Activated CD8-positive, alpha-beta memory T cell treated with anti-CD3 and anti-CD28 coated beads, Interleukin-2, amount 50 U/mL, for 4 hours (primary cell): Measurements from ENCODE around the gene WDR90.

ENCODE experiments used
- DNase-seq: peaks from one replicate; pipeline ENCODE4 v3.0.0-alpha.2; 2020

WDR90 gene

DNA sequence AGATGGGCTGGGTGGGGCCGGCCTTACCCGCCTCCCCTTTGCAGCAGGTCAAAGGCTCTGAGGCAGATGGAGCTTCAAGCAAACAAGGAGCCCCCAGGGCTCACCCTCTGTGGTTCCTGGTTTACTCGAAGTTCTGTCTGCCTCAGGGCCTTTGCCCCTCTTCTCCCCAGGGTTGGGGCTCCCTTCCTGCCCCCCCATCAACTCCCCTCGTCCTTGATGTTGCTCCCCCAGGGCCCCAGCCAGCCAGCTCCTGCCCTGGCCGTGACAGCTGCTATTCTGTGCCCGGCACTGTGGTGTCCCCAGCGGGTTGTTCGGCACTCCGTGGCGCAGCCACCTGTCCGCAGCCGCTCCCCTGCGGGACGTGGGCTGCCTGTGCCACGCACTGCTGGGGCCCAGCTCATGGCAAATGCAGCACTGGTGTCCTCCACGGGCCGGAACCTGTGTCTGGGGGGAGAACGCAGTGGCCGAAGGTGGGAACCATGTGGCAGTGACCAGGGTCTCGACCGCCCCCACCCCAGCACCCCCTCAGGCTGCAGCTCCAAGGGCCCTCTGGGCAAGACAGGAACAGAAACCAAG is 61.4 kb downstream of the WDR90 start:
- no peak for DNase-seq

DNA sequence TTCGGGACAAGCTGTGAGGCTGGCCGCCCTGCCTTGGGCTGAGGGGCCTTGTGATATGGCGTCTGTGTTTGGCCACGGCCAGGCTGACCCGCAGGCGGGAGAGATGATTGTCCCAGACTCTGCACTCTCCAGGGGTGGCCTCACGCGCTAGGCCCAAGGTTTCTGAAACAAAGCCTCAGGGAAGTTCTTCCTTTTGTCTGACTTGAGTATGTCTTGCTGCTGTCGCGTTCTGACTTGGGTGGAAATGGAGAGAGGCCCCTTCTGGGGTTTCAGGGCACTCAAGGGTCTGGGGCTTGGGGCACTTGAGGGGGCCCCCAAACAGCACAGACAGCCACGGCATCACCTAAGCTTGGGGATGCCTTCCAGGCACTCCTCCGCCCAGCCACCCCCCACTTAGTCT is 61.9 kb downstream of the WDR90 start:
- DNase-seq: no peak

DNA sequence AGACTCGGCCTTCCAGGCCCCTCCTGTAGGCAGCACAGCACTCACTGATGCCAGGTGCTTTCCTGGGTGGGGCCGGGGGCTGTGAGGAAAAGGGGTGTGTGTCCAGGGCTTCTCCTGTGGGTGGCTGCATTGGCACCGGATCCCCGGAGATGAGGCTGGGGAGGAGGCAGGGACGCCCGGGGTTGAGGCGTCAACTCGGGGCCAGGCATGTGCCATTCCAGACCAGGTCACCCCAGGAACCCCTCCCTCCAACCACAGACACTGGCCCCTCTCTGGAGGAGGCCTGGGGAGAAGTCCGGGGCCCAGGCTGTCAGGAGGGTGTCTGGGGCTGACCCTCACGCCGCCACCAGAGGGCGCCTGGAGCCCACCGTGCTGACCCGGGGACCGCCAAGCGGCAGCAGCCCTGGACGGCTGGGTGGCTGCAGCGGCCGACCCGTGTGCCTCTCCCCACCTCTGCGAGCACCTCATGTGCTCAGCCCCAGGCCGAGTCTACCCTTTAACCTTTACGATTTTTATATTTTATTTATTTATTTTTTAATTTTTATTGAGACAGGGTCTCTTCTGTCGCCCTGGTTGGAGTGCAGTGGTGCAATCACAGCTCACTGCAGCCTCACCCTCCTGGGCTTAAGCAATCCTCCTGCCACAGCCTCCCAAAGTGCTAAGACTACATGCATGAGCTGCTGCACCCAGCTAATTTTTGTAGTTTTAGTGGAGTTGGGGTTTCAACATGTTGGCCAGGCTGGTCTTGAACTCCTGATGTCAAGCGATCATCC is 62.6 kb downstream of the WDR90 start:
- DNase-seq: peak; percentile 86

GRCh38 chr16:712740-713250 is 63.6 kb downstream of the WDR90 start:
- peak; percentile 53 for DNase-seq

DNA sequence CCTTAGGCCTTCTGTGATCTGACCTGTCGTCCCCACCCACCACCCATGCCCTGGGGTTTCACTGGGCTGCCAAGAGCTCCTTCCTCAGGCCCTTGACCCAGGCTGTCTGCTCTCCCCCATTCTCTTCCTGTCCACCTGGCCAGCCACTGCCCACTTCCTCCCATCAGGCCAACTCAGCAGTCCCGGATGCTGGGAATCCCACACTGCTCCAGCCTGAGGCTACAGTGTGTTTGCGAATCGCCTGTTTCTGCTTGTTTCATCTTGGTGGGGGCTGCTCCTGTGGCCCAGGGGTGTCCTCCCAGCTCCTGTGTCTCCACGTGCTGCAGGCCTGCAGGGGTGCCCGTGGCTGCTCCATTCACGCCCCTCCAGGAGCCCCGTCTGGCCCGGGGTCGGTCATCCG is 64.9 kb downstream of the WDR90 start:
- DNase-seq: no peak

GRCh38 chr16:714558-715476 is 65.7 kb downstream of the WDR90 start, which contains the start of gene METRN:
Gene METRN, plus strand, starts transcription at chr16:715118. Its CDS starts 172 bp downstream, at chr16:715290.
- DNase-seq: peak; percentile 92

DNA sequence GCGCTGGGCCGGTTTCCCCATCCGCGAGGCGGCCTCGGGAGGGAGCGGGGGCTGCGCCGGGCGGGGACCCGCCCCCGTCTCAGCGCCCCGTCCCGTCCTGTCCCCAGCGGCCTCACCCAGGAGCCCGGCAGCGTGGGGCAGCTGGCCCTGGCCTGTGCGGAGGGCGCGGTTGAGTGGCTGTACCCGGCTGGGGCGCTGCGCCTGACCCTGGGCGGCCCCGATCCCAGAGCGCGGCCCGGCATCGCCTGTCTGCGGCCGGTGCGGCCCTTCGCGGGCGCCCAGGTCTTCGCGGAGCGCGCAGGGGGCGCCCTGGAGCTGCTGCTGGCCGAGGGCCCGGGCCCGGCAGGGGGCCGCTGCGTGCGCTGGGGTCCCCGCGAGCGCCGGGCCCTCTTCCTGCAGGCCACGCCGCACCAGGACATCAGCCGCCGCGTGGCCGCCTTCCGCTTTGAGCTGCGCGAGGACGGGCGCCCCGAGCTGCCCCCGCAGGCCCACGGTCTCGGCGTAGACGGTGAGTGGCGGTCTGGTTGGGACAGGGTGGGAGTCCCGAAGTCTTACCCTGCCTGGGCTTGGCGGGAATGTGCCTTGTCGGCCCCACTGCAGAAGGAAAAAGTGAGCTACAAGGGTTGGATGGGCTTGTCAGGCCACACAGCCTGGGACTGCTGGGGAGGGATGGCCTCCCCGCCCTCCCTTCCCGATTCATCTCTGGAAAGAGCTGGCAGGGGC is 66.5 kb downstream of the WDR90 start:
- DNase-seq: no peak

DNA sequence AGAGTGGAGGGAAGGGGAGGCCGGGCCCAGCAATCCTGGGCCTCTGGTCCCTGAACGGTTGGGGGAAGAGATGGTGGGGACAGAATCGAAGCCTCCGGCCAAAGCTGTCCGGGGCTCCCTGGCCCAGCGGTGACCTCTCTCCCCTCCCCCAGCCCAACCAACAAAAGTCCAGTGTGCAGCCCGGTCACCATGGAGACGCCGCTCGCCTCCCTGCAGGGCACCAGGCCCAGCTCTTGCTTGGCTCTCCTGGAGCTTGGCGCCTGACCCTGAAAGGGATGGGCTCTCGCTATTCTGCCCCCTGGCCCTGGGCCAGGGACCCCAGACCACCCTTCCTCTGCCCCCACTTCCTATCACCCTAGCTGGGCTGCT is 67.0 kb downstream of the WDR90 start:
- no peak for DNase-seq

- DNase-seq: no peak
Observed at GRCh38 chr16:716768-717325, 67.7 kb downstream of the WDR90 start.
